ENCODE data around the gene RPTOR. TPM values are rescaled to one million over a fixed set of nuclear protein-coding genes. Genes with fewer than 3 reads are reported as not detected.

Gene RPTOR
- polyA plus RNA-seq, 1 donor (not counting 4 experiments of a cell fraction or from before 2014, with no cell fraction given) = 4.0 TPM

- Histone ChIP-seq H3K9ac (ENCODE audit: control insufficient read depth, extremely low read depth, insufficient read depth, low read length) (no peak overlapping the region), H3K79me2 (ENCODE audit: control insufficient read depth, insufficient read depth, low read length) (no peaks in the 10 kb centered on the region), H3K9me3 (ENCODE audit: control insufficient read depth, low read depth, low read length) (no peaks in the 10 kb centered on the region), H4K20me1 (ENCODE audit: control insufficient read depth, extremely low read depth, insufficient read depth, low read length) (no peaks in the 10 kb centered on the region), H3K4me1 (ENCODE audit: control insufficient read depth, extremely low read depth, insufficient read depth, low read length) (peaks cover 38% of the 10 kb centered on the region), H3K27me3 (ENCODE audit: control insufficient read depth, extremely low read depth, insufficient read depth, low read length) (no peaks in the 10 kb centered on the region), H3K4me2 (ENCODE audit: control insufficient read depth, extremely low read depth, insufficient read depth, low read depth, low read length) (no peak overlapping the region), H2AFZ (ENCODE audit: control insufficient read depth, low read length) (no peak overlapping the region), H3K9me1 (ENCODE audit: control insufficient read depth, extremely low read depth, insufficient read depth, low read length) (no peaks in the 10 kb centered on the region), H3K27ac (ENCODE audit: control insufficient read depth, insufficient read depth, low read length) (no peak overlapping the region), H3K4me3 (ENCODE audit: control insufficient read depth in 2 of 3, extremely low read depth in 1 of 3, insufficient read depth in 2 of 3, low read depth in 1 of 3, low read length in 3 of 3) (no peak overlapping the region), H3K36me3 (ENCODE audit: control insufficient read depth in 2 of 2, extremely low read depth in 1 of 2, insufficient read depth in 2 of 2, low read length in 2 of 2) (peaks cover 3 to 9% of the 10 kb centered on the region in 2 experiments)
- dilution Hi-C loops (cut with MboI; ENCODE audit: extremely low pct_ligation_motif_present, low sequenced_read_pairs) = no loop called here
- TF ChIP-seq EZH2 (IDR thresholded peaks at IDR 0.05; ENCODE audit: low read length) (no peak), CTCF (optimal IDR thresholded peaks at IDR 0.05 in 1 of 3, IDR thresholded peaks at IDR 0.05 in 1 of 3, conservative IDR thresholded peaks at IDR 0.05 in 1 of 3; ENCODE audit: extremely low read depth in 1 of 3, insufficient read depth in 2 of 3, low read length in 3 of 3) (no peak)
- no peak for DNase-seq (ENCODE audit: low read depth, low spot score)
- no peak for FAIRE-seq
Measured at GRCh38 chr17:80829166-80829813, 284.7 kb downstream of the RPTOR start.

GRCh38 chr17:80830020-80830780 is 285.6 kb downstream of the RPTOR start:
- dilution Hi-C loops (cut with MboI; ENCODE audit: extremely low pct_ligation_motif_present, low sequenced_read_pairs) = no loop called here
- DNase-seq (ENCODE audit: low read depth, low spot score) (no peak), FAIRE-seq (no peak)
- Histone ChIP-seq H3K4me1 (ENCODE audit: control insufficient read depth, extremely low read depth, insufficient read depth, low read length) (peaks cover 38% of the 10 kb centered on the region), H3K4me2 (ENCODE audit: control insufficient read depth, extremely low read depth, insufficient read depth, low read depth, low read length) (no peak overlapping the region), H3K9me1 (ENCODE audit: control insufficient read depth, extremely low read depth, insufficient read depth, low read length) (no peaks in the 10 kb centered on the region), H4K20me1 (ENCODE audit: control insufficient read depth, extremely low read depth, insufficient read depth, low read length) (no peaks in the 10 kb centered on the region), H3K79me2 (ENCODE audit: control insufficient read depth, insufficient read depth, low read length) (no peaks in the 10 kb centered on the region), H2AFZ (ENCODE audit: control insufficient read depth, low read length) (no peak overlapping the region), H3K27me3 (ENCODE audit: control insufficient read depth, extremely low read depth, insufficient read depth, low read length) (no peaks in the 10 kb centered on the region), H3K27ac (ENCODE audit: control insufficient read depth, insufficient read depth, low read length) (no peak overlapping the region), H3K4me3 (ENCODE audit: control insufficient read depth in 2 of 3, extremely low read depth in 1 of 3, insufficient read depth in 2 of 3, low read depth in 1 of 3, low read length in 3 of 3) (no peak overlapping the region), H3K36me3 (ENCODE audit: control insufficient read depth in 2 of 2, extremely low read depth in 1 of 2, insufficient read depth in 2 of 2, low read length in 2 of 2) (peaks cover 0 to 9% of the 10 kb centered on the region in 2 experiments), H3K9ac (ENCODE audit: control insufficient read depth, extremely low read depth, insufficient read depth, low read length) (no peak overlapping the region), H3K9me3 (ENCODE audit: control insufficient read depth, low read depth, low read length) (no peaks in the 10 kb centered on the region)
- TF ChIP-seq EZH2 (IDR thresholded peaks at IDR 0.05; ENCODE audit: low read length) (no peak), CTCF (optimal IDR thresholded peaks at IDR 0.05 in 1 of 3, IDR thresholded peaks at IDR 0.05 in 1 of 3, conservative IDR thresholded peaks at IDR 0.05 in 1 of 3; ENCODE audit: extremely low read depth in 1 of 3, insufficient read depth in 2 of 3, low read length in 3 of 3) (no peak)

Measured in keratinocyte (primary cell).